T-helper 17 cell (primary cell): Measurements from ENCODE around the gene NGFR. TPM values are rescaled to one million over a fixed set of nuclear protein-coding genes. Genes with fewer than 3 reads are reported as not detected.

ENCODE experiments used
- ATAC-seq: fragments of 150-1000 bp; cut with Tn5 transposase; 2 replicates; pipeline ENCODE4 v1.10.0; 2021; ENCODE audit warnings: mild to moderate bottlenecking, moderate library complexity
- DNase-seq, 3 donors: peaks; one replicate each; pipeline versions ENCODE4 v3.0.0 to v3.0.0-alpha.2; 2020 to 2021
- H3K9me3 ChIP-seq: one replicate; pipeline ENCODE4 v1.7.0; 2013; ENCODE audit warnings: low read length, mild to moderate bottlenecking; ENCODE audit not compliant: control insufficient read depth, poor library complexity, severe bottlenecking
- H3K27ac Mint-ChIP-seq: one replicate; pipeline ENCODE4 v1.8.0; 2022; ENCODE audit warnings: mild to moderate bottlenecking, moderate library complexity, mixed read lengths
- H3K27me3 Mint-ChIP-seq: one replicate; pipeline ENCODE4 v1.8.0; 2022; ENCODE audit warnings: mixed read lengths
- H3K36me3 Mint-ChIP-seq: one replicate; pipeline ENCODE4 v1.8.0; 2022; ENCODE audit warnings: low read depth, mixed read lengths
- H3K4me1 Mint-ChIP-seq: one replicate; pipeline ENCODE4 v1.8.0; 2022; ENCODE audit warnings: mild to moderate bottlenecking, mixed read lengths
- H3K4me3 Mint-ChIP-seq: one replicate; pipeline ENCODE4 v1.8.0; 2022; ENCODE audit warnings: mild to moderate bottlenecking, moderate library complexity, mixed read lengths
- total RNA-seq, 4 donors: library from RNA in 2 of 4; stranded (reverse) in 2 of 4; gene quantifications; one replicate each; pipeline ENCODE4 v1.2.3 and lab custom pipeline; 2022 to 2026

The NGFR gene
- total RNA-seq, 2 donors from 2014 or later: 0.25 to 0.52 TPM

GRCh38 chr17:49508866-49509587 lies 13.9 kb downstream of the NGFR start:
- no peak overlapping the region for H3K4me3 Mint-ChIP-seq
- H3K27ac Mint-ChIP-seq: no peak overlapping the region
- H3K36me3 Mint-ChIP-seq: peaks cover 8% of the 10 kb centered on the region
- ATAC-seq (no peak), DNase-seq (no peak)
- H3K9me3 ChIP-seq: no peaks in the 10 kb centered on the region
- peaks cover 3% of the 10 kb centered on the region for H3K4me1 Mint-ChIP-seq
- H3K27me3 Mint-ChIP-seq: peaks cover 42% of the 10 kb centered on the region

DNA sequence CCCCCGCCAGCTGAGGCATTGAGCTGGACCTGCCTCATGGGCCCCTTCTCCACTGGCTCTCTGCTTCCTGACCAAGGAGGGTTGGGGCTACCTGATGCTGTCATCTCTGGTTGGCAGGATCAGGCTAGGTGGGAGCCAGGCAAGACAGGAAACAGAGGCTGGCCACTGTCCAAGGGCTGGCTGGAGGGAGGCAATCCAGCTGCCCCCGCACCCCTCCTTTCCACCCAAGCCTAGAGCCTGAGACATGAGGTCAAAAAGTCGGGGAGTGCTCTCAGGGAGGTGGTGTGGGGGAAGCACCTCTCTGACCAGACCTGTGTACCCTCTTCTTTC lies 14.5 kb downstream of the NGFR start:
- ATAC-seq: no peak
- Mint-ChIP-seq H3K27ac (no peak overlapping the region), H3K4me1 (peaks cover 3% of the 10 kb centered on the region), H3K27me3 (peaks cover 42% of the 10 kb centered on the region), H3K4me3 (no peak overlapping the region), H3K36me3 (peaks cover 5% of the 10 kb centered on the region)
- H3K9me3 ChIP-seq: no peaks in the 10 kb centered on the region
- no peak for DNase-seq

- DNase-seq (no peak), ATAC-seq (no peak)
- H3K27ac Mint-ChIP-seq: no peak overlapping the region
- H3K36me3 Mint-ChIP-seq: peaks cover 2% of the 10 kb centered on the region
- no peak overlapping the region for H3K4me3 Mint-ChIP-seq
- H3K4me1 Mint-ChIP-seq: peaks cover 5% of the 10 kb centered on the region
- peaks cover 39% of the 10 kb centered on the region for H3K27me3 Mint-ChIP-seq
- no peaks in the 10 kb centered on the region for H3K9me3 ChIP-seq
Measured at GRCh38 chr17:49510059-49510719, 15.1 kb downstream of the NGFR start.

GRCh38 chr17:49510720-49511110 lies 15.6 kb downstream of the NGFR start:
- Mint-ChIP-seq H3K27ac (no peak overlapping the region), H3K27me3 (peaks cover 39% of the 10 kb centered on the region), H3K4me3 (no peak overlapping the region), H3K4me1 (peaks cover 5% of the 10 kb centered on the region), H3K36me3 (no peaks in the 10 kb centered on the region)
- no peaks in the 10 kb centered on the region for H3K9me3 ChIP-seq
- no peak for DNase-seq
- no peak for ATAC-seq

DNA sequence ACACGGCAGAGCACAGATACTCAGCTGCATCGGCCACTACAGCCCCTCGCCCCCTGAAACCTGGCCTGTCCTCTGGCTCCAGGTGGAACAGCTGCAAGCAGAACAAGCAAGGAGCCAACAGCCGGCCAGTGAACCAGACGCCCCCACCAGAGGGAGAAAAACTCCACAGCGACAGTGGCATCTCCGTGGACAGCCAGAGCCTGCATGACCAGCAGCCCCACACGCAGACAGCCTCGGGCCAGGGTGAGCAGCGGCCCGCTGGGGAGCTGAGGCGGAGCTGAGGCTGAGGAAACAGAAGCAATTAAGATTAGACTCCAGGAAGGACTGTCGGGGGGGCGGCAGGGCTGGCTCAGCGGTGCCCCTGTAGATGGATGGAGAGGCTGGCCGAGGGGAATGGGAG lies 16.7 kb downstream of the NGFR start:
- DNase-seq (no peak), ATAC-seq (no peak)
- Mint-ChIP-seq H3K27ac (no peak overlapping the region), H3K4me1 (peaks cover 8% of the 10 kb centered on the region), H3K27me3 (peaks cover 43% of the 10 kb centered on the region), H3K36me3 (peaks cover 2% of the 10 kb centered on the region), H3K4me3 (no peak overlapping the region)
- H3K9me3 ChIP-seq: no peaks in the 10 kb centered on the region

GRCh38 chr17:49512296-49513043 lies 17.4 kb downstream of the NGFR start:
- Mint-ChIP-seq H3K27me3 (peaks cover 36% of the 10 kb centered on the region), H3K27ac (no peak overlapping the region), H3K36me3 (peaks cover 2% of the 10 kb centered on the region), H3K4me1 (peaks cover 8% of the 10 kb centered on the region), H3K4me3 (no peak overlapping the region)
- ATAC-seq (no peak), DNase-seq (no peak)
- H3K9me3 ChIP-seq: no peaks in the 10 kb centered on the region

DNA sequence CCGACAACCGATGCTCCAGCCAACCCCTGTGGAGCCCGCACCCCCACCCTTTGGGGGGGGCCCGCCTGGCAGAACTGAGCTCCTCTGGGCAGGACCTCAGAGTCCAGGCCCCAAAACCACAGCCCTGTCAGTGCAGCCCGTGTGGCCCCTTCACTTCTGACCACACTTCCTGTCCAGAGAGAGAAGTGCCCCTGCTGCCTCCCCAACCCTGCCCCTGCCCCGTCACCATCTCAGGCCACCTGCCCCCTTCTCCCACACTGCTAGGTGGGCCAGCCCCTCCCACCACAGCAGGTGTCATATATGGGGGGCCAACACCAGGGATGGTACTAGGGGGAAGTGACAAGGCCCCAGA lies 17.9 kb downstream of the NGFR start:
- DNase-seq (no peak), ATAC-seq (no peak)
- Mint-ChIP-seq H3K4me1 (peaks cover 8% of the 10 kb centered on the region), H3K27me3 (peaks cover 31% of the 10 kb centered on the region), H3K36me3 (peaks cover 2% of the 10 kb centered on the region), H3K4me3 (no peak overlapping the region), H3K27ac (no peak overlapping the region)
- H3K9me3 ChIP-seq: no peaks in the 10 kb centered on the region

DNA sequence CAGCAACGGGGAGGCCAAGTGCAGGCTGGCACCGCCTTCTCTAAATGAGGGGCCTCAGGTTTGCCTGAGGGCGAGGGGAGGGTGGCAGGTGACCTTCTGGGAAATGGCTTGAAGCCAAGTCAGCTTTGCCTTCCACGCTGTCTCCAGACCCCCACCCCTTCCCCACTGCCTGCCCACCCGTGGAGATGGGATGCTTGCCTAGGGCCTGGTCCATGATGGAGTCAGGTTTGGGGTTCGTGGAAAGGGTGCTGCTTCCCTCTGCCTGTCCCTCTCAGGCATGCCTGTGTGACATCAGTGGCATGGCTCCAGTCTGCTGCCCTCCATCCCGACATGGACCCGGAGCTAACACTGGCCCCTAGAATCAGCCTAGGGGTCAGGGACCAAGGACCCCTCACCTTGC lies 18.5 kb downstream of the NGFR start:
- H3K9me3 ChIP-seq: no peaks in the 10 kb centered on the region
- no peak overlapping the region for H3K4me3 Mint-ChIP-seq
- H3K4me1 Mint-ChIP-seq: peaks cover 8% of the 10 kb centered on the region
- H3K27ac Mint-ChIP-seq: no peak overlapping the region
- DNase-seq: no peak
- H3K27me3 Mint-ChIP-seq: peaks cover 31% of the 10 kb centered on the region
- ATAC-seq: no peak
- peaks cover 2% of the 10 kb centered on the region for H3K36me3 Mint-ChIP-seq

- Mint-ChIP-seq H3K27me3 (peaks cover 27% of the 10 kb centered on the region), H3K27ac (no peak overlapping the region), H3K4me3 (no peak overlapping the region), H3K36me3 (peaks cover 2% of the 10 kb centered on the region), H3K4me1 (peaks cover 8% of the 10 kb centered on the region)
- no peaks in the 10 kb centered on the region for H3K9me3 ChIP-seq
- ATAC-seq: no peak
- no peak for DNase-seq
Measured at GRCh38 chr17:49514071-49514721, 19.1 kb downstream of the NGFR start.

GRCh38 chr17:49515196-49515770 lies 20.2 kb downstream of the NGFR start:
- peaks cover 8% of the 10 kb centered on the region for H3K4me1 Mint-ChIP-seq
- H3K36me3 Mint-ChIP-seq: peaks cover 2% of the 10 kb centered on the region
- no peaks in the 10 kb centered on the region for H3K9me3 ChIP-seq
- peaks cover 30% of the 10 kb centered on the region for H3K27me3 Mint-ChIP-seq
- no peak overlapping the region for H3K4me3 Mint-ChIP-seq
- DNase-seq (no peak), ATAC-seq (no peak)
- H3K27ac Mint-ChIP-seq: no peak overlapping the region

DNA sequence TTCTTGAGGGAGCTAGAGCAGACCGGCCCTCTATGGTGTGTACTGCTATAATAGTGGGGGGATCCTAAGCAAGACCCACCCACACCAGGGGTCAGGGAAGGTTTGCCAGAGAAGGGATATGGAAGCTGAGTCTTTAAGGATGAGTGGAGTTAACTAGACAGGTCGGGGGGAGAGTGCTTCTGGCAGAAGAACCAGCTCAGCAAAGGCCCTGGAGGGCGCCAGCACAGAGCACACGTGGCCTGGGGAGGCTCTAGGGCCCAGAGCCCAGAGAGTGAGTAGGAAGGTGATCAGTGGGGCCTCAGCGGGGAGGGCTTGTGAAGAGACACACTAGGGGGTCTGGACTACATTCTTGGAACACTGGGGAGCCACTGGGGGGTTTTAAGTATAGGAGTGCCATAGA lies 21.1 kb downstream of the NGFR start:
- peaks cover 35% of the 10 kb centered on the region for H3K27me3 Mint-ChIP-seq
- no peak overlapping the region for H3K27ac Mint-ChIP-seq
- H3K4me1 Mint-ChIP-seq: peaks cover 7% of the 10 kb centered on the region
- H3K36me3 Mint-ChIP-seq: peaks cover 2% of the 10 kb centered on the region
- DNase-seq (no peak), ATAC-seq (no peak)
- H3K9me3 ChIP-seq: no peaks in the 10 kb centered on the region
- no peak overlapping the region for H3K4me3 Mint-ChIP-seq

- ATAC-seq: no peak
- H3K27ac Mint-ChIP-seq: no peak overlapping the region
- H3K4me3 Mint-ChIP-seq: no peak overlapping the region
- H3K36me3 Mint-ChIP-seq: peaks cover 2% of the 10 kb centered on the region
- H3K9me3 ChIP-seq: no peaks in the 10 kb centered on the region
- peaks cover 47% of the 10 kb centered on the region for H3K27me3 Mint-ChIP-seq
- DNase-seq: no peak
- H3K4me1 Mint-ChIP-seq: peaks cover 16% of the 10 kb centered on the region
Measured at GRCh38 chr17:49518346-49519078, 23.4 kb downstream of the NGFR start.
